HEK293 (cell line): ENCODE measurements around the gene TK2.

Experiments
- BCL11A ChIP-seq: fragments of 450-650 bp; formaldehyde crosslinking; IDR thresholded peaks from 2 replicates; pipeline ENCODE4 v1.5.1; 2016; ENCODE audit warnings: low read depth, missing biosample characterization, missing genetic modification characterization
- CTCF ChIP-seq: fragments of 450-650 bp; formaldehyde crosslinking; IDR thresholded peaks from 2 replicates; pipeline ENCODE4 v1.5.1; 2016; ENCODE audit warnings: missing biosample characterization, missing genetic modification characterization
- GLIS2 ChIP-seq: fragments of 450-650 bp; formaldehyde crosslinking; IDR thresholded peaks from 2 replicates; pipeline ENCODE4 v1.5.1; 2016; ENCODE audit warnings: missing biosample characterization, missing genetic modification characterization
- REST ChIP-seq: fragments of 450-650 bp; formaldehyde crosslinking; IDR thresholded peaks from 2 replicates; pipeline ENCODE4 v1.5.1; 2016; ENCODE audit warnings: missing biosample characterization, missing genetic modification characterization
- ZNF10 ChIP-seq: fragments of 450-650 bp; formaldehyde crosslinking; IDR thresholded peaks from 2 replicates; pipeline ENCODE4 v1.5.1; 2017; ENCODE audit warnings: missing biosample characterization, missing genetic modification characterization
- ZNF114 ChIP-seq: fragments of 450-650 bp; formaldehyde crosslinking; IDR thresholded peaks from 2 replicates; pipeline ENCODE4 v1.5.0; 2017; ENCODE audit warnings: missing biosample characterization, missing genetic modification characterization
- ZNF76 ChIP-seq: fragments of 450-650 bp; formaldehyde crosslinking; IDR thresholded peaks from 2 replicates; pipeline ENCODE4; 2016; ENCODE audit warnings: low read depth, missing biosample characterization, missing genetic modification characterization, borderline replicate concordance
- ZNF792 ChIP-seq: fragments of 450-650 bp; formaldehyde crosslinking; IDR thresholded peaks from 2 replicates; pipeline ENCODE4 v1.5.1; 2016; ENCODE audit warnings: missing biosample characterization, missing genetic modification characterization

- TF ChIP-seq BCL11A (tag by site-specific recombination) (no peak), ZNF76 (tag by site-specific recombination) (no peak), CTCF (tag by site-specific recombination) (no peak), GLIS2 (tag by site-specific recombination) (no peak), ZNF114 (tag by site-specific recombination) (no peak), REST (no peak), ZNF10 (tag by site-specific recombination) (no peak), ZNF792 (tag by site-specific recombination) (no peak)
Observed at GRCh38 chr16:66494916-66495315, 55.0 kb downstream of the TK2 start.
